Measurements from ENCODE around the gene SH3GLB1. TPM values are rescaled to one million over a fixed set of nuclear protein-coding genes. Genes with fewer than 3 reads are reported as not detected.
A peak's percentile ranks its signal among the peaks of the same experiment; 100 is the strongest.

SH3GLB1 gene
- polyA plus RNA-seq, 4 donors: 74.9 to 90.8 (median 84.1) TPM

DNA sequence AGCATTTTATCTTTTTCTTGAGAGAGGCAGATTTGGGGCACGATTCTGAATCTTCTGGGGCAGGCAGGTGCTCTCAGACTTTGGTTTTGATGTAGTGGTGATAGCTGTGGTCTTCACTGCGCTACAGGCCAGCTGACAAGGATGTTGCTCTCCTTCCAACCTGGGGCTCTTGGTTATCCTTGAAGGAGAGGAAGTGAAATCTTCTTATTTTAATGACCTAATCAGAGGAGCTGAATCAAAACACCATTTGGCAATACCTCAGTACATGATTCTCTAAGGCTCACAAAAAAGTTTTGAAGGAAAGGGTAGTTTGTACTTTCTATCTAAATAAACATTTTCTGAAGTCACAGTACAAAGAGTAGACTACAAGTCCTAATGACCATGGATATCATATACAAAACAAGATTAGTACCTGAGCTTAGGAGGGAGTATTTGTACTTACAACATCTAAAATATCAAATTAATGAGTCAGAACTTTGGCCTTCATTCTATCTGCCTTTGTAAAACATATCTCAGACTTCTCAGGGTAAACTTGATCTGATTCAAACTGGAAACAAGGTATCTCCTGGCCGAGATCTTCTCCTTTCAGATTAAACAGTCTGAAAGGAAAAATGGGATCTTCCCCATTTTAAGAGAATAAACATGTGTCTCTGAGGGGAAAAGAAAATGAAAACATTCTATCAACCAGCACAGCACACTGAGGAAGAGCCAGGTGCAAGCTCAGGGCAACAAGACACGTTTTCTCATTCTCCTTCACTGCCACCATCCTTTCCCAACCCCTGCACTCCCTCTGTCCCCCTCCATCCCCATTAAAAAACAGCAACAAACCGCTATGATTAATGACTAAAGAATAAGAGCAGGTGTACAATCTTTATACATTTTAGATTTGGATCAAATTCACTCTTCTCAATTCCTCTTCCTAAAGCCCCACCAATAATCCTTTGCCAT lies 69.2 kb downstream of the SH3GLB1 start:
- no peak for DNase-seq (ENCODE audit: low read depth in 4 of 4, low spot score in 3 of 4)

DNA sequence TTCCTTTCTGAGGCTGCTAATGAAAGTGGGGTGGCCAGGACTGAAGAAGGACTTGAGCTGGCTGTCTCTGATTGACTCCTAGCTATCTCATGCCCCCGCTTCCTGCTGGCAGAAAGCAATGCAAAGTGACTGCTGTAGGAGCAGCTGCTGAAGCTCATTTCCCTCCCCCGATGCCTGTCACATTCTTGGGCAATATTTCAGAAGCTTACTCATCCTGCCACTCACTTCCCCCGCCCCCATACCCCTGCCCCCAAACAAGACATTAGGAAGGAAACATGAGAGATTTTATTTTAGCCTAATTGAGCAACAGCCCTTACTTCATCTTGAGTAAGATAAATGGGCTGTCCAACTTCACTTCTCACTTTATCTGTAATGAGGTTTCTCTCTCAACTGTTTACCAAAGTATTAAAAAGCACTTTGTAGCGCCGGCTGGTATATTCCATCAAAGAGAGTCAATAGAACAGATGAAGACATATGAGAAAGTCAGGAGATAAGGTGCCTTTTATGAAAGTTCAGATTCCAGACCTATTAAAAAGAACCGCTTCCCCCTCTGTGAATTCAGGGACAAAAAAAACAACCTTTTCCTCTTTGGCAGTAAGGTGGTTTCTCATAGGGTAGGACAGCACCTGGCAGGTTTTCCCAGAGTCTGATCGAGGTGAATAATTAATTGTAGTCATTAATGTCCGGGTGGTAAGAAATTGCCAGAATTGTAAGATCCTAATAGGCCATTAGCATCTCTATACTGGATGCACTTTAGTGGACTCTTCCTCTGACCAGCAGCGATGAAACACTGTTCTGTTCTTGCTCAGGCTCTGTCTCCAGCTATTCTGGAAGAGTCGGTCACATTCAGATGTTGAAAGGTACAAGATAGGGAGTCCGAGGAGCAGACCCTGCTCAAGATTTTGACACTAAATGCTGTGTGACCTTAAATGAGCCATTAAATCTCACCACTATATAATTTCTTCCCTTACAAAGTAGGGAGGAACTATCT lies 70.2 kb downstream of the SH3GLB1 start:
- peak in 3 of 4 donors; percentile 53 to 70 (median 62) for DNase-seq (ENCODE audit: low read depth in 4 of 4, low spot score in 3 of 4)

GRCh38 chr1:86775395-86775794 lies 71.0 kb downstream of the SH3GLB1 start:
- no peak for DNase-seq (ENCODE audit: low read depth in 4 of 4, low spot score in 3 of 4)

GRCh38 chr1:86776108-86776507 lies 71.7 kb downstream of the SH3GLB1 start:
- no peak for DNase-seq (ENCODE audit: low read depth in 4 of 4, low spot score in 3 of 4)

DNA sequence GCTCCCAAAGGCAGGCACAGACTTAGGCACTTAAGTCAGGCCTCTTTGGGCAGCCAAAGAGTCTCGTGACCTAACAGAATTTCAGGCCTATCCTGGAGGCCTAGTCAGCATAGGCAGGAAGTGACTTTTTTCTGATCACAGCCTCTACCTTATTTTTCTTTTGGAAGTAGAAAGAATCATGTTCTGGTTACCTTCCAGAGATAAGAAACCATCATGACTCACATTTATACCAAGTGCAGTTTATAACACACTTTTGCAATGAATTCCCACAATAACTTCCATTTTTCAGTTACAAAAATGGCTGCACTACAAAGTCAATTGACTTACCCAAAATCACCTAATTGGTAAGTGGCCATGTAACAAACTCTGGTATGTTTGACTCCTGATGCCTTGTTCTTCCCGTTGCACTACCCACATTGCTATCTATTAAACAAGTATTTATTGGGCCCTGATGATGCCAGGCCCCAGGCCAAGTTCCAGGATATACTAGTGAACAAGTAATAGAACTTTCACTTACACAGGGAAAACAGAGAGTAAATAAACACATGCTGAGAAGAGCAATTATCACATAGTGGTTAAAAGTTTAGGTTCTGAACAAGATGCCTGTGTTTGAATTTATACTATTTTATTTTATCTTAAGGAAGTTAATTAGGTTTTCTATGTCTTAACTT lies 74.3 kb downstream of the SH3GLB1 start:
- DNase-seq (ENCODE audit: low read depth in 4 of 4, low spot score in 3 of 4): no peak

GRCh38 chr1:86779308-86780191 lies 75.2 kb downstream of the SH3GLB1 start:
- no peak for DNase-seq (ENCODE audit: low read depth in 4 of 4, low spot score in 3 of 4)

- no peak for DNase-seq (ENCODE audit: low read depth in 4 of 4, low spot score in 3 of 4)
Observed at GRCh38 chr1:86782482-86782881, 78.1 kb downstream of the SH3GLB1 start.

DNA sequence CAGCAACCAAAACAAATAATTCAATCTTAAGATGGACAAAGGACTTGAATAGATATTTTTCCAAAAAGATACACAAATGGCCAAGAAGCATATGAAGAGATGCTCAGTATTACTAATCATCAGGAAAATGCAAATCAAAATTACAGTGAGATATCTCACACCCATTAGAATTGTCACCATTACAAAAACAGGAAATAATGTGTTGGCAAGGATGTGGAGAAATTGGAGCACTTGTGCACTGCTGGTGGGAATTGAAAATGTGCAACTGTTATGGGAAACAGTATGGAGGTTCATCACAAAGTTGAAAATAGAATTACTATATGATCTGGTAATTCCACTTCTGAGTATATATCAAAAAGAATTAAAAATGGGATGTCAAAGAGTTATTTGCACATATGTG lies 83.2 kb downstream of the SH3GLB1 start:
- no peak for DNase-seq (ENCODE audit: low read depth in 4 of 4, low spot score in 3 of 4)

DNA sequence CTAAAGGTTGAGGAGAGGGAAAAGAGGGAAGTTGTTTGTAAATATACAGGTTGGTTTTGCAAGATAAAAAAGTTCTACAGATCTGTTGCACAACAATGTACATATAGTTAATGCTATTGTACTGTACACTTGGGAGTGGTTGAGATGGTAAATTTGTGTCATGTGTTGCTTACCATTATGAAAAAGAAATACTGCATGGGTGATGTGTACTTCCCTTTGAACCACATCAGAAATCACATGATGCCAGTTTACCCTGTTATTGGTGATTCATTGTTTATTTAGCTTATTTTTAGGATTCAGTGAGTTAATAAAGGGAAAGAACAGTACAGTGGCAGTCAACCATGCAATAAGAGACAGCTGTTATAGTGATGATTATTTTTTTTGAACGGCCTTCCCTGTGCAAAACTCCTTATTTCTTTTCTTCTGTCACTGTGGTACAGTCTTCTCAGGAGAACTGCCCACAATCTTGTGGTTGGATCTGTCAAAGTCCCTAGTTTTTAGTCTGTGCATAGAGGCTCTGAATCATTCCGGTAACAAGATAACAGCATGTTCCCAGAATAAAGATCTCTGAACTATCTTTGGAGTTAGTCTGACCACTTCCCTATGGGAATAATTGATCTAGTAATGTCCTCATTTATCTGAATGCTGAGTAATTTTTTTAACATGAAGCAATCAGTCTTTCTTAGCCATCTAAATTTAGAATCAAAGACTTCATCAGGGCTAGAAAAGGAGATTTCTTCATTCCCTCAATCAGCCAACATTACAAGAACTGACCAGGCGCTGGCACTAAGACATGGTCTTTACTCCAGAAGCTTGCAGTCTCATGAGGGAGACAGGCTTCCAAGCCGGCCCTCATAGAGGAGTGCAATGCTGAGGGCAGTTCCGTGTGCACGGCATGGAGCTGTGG lies 84.2 kb downstream of the SH3GLB1 start:
- no peak for DNase-seq (ENCODE audit: low read depth in 4 of 4, low spot score in 3 of 4)

DNA sequence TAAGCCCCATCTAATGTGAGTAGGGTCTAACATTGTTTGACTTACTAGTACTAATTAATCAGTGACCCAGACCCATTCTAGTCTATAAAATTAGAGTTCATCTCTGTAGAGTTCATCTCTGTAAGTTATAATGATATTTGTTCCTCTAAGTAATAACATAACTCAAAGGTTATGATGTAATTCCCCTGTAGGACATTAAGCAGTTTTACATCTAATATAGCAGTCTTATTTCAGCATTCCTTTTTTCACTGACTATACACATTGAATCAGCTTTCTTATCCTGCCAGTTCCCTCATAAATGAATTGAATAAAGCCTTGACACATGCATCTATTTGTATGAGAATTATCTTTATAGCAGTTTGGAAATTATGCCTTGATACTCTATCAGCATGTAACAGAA lies 90.9 kb downstream of the SH3GLB1 start:
- no peak for DNase-seq (ENCODE audit: low read depth in 4 of 4, low spot score in 3 of 4)

Other genes with a start within 250 kb of the SH3GLB1 start
- gene CLCA1, start 235.6 kb upstream of the SH3GLB1 start, polyA plus RNA-seq (ENCODE audit: insufficient read length in 4 of 4): not detected
- gene CLCA4, start 157.5 kb upstream of the SH3GLB1 start, polyA plus RNA-seq (ENCODE audit: insufficient read length in 4 of 4): not detected
- 100 to 1,000 TPM; 321 to 382 (median 350) TPM for gene SELENOF, start 209.6 kb downstream of the SH3GLB1 start, polyA plus RNA-seq (ENCODE audit: insufficient read length in 4 of 4)
- 10 to 100 TPM; 39.0 to 59.4 (median 53.5) TPM for gene HS2ST1, start 210.1 kb downstream of the SH3GLB1 start, polyA plus RNA-seq (ENCODE audit: insufficient read length in 4 of 4)